GM15510 (cell line): Measurements from ENCODE around the gene CDH9.

Experiments
- POLR2A ChIP-seq: IDR thresholded peaks from 3 replicates; pipeline ENCODE4 v1.6.1; 2011; ENCODE audit warnings: borderline replicate concordance; ENCODE audit not compliant: insufficient read length; ENCODE audit errors: extremely low read depth

CDH9 gene

GRCh38 chr5:27009540-27009915 is 28.9 kb downstream of the CDH9 start:
- TF ChIP-seq POLR2A, result no peak

GRCh38 chr5:27008604-27009539 is 29.5 kb downstream of the CDH9 start:
- TF ChIP-seq POLR2A, result no peak

- no peak for TF ChIP-seq POLR2A
Observed at GRCh38 chr5:27007121-27007520, 31.3 kb downstream of the CDH9 start.

GRCh38 chr5:26986985-26987384 is 51.4 kb downstream of the CDH9 start:
- no peak for TF ChIP-seq POLR2A

- no peak for TF ChIP-seq POLR2A
Observed at GRCh38 chr5:26981750-26982149, 56.6 kb downstream of the CDH9 start.

GRCh38 chr5:26959290-26959689 is 79.1 kb downstream of the CDH9 start:
- no peak for TF ChIP-seq POLR2A

GRCh38 chr5:26955161-26955560 is 83.2 kb downstream of the CDH9 start:
- no peak for TF ChIP-seq POLR2A

GRCh38 chr5:26948921-26949320 is 89.5 kb downstream of the CDH9 start:
- TF ChIP-seq POLR2A, result no peak

- no peak for TF ChIP-seq POLR2A
Observed at GRCh38 chr5:26945901-26946300, 92.5 kb downstream of the CDH9 start.

GRCh38 chr5:26942481-26942880 is 95.9 kb downstream of the CDH9 start:
- TF ChIP-seq POLR2A, result no peak

GRCh38 chr5:26940994-26941393 is 97.4 kb downstream of the CDH9 start:
- no peak for TF ChIP-seq POLR2A

- TF ChIP-seq POLR2A, result no peak
Observed at GRCh38 chr5:26932238-26932637, 106.1 kb downstream of the CDH9 start.

- TF ChIP-seq POLR2A, result no peak
Observed at GRCh38 chr5:26921439-26921838, 116.9 kb downstream of the CDH9 start.

GRCh38 chr5:26903469-26903868 is 134.9 kb downstream of the CDH9 start:
- TF ChIP-seq POLR2A, result no peak

GRCh38 chr5:26894719-26895263 is 143.6 kb downstream of the CDH9 start:
- no peak for TF ChIP-seq POLR2A

GRCh38 chr5:26893078-26893477 is 145.3 kb downstream of the CDH9 start:
- no peak for TF ChIP-seq POLR2A
